Epithelial cell of prostate (primary cell): ENCODE measurements around the gene GOLGA8N.
"Not testable (repeated sequence)": the region's sequence is repeated elsewhere in the genome, so short reads cannot be mapped to it uniquely, and the experiment has no call there.

Source experiments
- DNase-seq: peaks from one replicate; pipeline ENCODE4 v3.0.0-alpha.2; 2011; ENCODE audit warnings: low read depth, low spot score
- H3K27ac ChIP-seq: fragments of 450-650 bp; 2 replicates; pipeline ENCODE4 v1.5.1; 2017; ENCODE audit warnings: mild to moderate bottlenecking

The GOLGA8N gene

DNA sequence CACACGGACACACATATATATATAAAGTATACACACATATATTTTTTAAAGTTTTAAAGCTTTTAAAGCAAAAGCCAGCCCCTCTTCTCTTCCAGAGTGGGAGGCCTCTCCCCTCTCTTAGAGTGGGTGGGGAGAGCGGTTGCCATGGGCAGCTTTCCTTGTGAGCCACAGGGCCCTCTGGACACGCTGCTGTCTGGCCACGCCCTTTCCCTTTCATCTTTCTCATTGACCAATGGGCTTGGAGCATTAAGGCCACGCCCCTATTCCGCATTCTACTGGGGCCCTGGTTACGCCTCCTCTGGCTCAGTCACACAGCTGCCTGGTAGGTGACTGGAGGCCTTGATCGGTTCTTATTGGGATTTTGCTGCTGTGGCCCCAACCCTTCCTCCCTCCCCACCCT, at the start of gene GOLGA8N:
Gene GOLGA8N (plus strand): TSS at position 306 of the 400 bp plus-strand sequence.
- not testable (repeated sequence) for H3K27ac ChIP-seq, DNase-seq

DNA sequence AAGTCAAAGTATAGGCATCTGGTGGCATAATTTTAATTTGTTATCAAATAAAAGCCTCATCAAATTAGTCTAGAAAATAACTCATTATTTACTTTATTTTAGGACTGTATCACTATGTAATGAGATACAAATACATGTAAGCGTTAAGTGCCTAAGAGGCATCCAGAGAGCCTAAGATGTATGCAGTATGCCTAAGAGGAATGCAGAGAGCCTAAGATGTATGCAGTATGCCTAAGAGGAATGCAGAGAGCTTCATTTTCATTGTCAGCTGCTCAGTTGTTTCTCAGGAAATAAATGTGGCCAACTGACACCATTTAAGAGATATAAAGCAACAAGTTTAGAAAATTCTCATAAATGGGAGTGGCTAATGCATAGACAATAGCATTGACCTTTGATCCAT, 49.8 kb upstream of the GOLGA8N start:
- not testable (repeated sequence) for DNase-seq, H3K27ac ChIP-seq

DNA sequence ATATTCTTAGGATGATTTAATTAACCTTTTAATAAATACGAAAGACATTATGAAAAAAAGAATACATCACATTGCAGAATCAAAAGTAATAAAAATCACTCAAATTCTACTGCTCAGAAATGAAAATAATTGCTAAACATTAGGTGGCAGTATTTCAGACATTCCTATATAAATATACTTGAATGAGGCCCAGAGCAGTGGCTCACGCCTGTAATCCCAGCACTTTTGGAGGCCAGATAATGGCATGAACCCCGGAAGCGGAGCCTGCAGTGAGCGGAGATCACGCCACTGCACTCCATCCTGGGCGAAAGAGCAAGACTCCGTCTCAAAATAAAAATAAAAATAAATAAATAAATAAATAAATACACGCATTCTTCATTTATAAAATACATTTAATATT, 48.1 kb upstream of the GOLGA8N start:
- not testable (repeated sequence) for DNase-seq, H3K27ac ChIP-seq

GRCh38 chr15:32554587-32554986, 38.7 kb upstream of the GOLGA8N start:
- not testable (repeated sequence) for DNase-seq, H3K27ac ChIP-seq

DNA sequence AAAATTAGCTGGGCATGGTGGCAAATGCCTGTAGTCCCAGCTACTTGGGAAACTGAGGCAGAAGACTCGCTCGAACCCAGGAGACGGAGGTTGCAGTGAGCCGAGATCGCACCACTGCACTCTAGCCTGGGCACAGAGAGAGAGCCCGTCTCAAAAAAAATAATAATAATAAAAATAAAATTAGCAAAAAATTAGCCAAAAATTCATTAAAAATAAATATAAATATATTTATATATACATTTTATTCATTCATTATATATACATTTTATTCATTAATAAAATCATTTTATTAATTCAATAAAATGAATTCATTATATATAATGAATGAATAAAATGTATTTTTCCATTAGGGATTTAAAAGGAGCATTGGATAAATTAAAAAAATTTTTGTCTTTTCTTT, 31.1 kb upstream of the GOLGA8N start:
- not testable (repeated sequence) for H3K27ac ChIP-seq, DNase-seq

- not testable (repeated sequence) for DNase-seq, H3K27ac ChIP-seq
These were observed 24.3 kb upstream of the GOLGA8N start for GRCh38 chr15:32568988-32569387.

GRCh38 chr15:32578482-32578881, 14.8 kb upstream of the GOLGA8N start:
- H3K27ac ChIP-seq, DNase-seq: not testable (repeated sequence)

GRCh38 chr15:32585844-32586243, 7.4 kb upstream of the GOLGA8N start:
- not testable (repeated sequence) for DNase-seq, H3K27ac ChIP-seq

DNA sequence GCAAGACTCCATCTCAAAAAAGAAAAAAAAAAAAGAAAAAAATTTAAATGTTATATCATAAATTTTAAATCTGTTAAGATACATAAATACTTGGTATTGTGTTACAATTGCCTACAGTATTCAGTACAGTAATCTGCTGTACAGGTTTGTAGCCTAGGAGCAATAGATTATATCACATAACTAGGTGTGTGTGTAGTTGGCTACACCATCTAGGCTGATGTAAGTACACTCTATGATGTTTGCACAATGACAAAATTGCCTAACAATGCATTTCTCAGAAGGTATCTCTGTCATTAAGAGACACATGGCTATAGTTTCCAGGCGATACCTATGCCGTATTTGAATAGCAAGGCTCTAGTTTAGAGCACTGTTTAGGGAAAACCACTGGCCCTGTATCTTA, 16.3 kb downstream of the GOLGA8N start:
- DNase-seq = not testable (repeated sequence)

DNA sequence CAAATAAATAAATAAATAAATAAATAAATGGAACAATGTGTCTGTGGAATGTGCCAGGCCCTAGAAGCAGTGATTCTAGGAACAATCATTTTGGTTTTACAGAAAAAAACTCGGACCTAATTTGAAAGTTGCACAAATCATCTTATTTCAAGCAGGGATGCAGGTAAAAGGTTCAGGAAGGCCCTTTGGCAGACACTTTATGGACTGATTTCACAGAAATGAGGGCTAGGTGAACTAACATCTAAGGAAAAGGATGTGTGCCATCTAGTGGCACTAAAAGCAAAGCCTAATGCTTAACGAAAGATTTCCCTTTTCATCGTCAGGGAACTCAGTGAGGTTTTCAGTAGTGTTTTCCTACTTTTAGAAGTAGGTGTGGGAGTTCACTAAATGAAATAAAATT, 17.5 kb downstream of the GOLGA8N start:
- not testable (repeated sequence) for H3K27ac ChIP-seq, DNase-seq

More for the DNA sequence above, 16.3 kb downstream of the GOLGA8N start:
- not testable (repeated sequence) for H3K27ac ChIP-seq

DNA sequence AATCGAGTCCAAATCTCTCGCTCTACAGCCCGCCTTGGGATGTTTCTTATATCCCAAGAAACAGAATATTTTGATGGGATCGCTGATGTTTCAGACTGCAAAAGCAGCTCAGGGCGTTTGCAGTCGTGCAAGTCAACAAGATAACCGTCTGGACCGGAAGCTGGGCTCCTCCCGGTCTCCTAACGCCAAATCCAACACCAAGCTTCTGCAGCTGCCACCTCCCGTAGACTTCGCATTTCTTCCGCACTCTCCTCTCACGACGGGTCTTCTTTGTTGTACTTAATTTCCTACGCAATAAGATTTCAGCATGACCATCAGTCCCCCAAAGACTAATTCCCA, 21.4 kb downstream of the GOLGA8N start:
- DNase-seq = not testable (repeated sequence)
- H3K27ac ChIP-seq = peak overlapping the region; percentile 51

- DNase-seq = peak; percentile 39
- H3K27ac ChIP-seq = peak within 1 kb of the TSS; percentile 51
These were observed 22.0 kb downstream of the GOLGA8N start, which contains the start of gene ARHGAP11A for GRCh38 chr15:32615051-32615870. ARHGAP11A (plus strand) TSS chr15:32615504; CDS start chr15:32616212, 708 bp downstream.

DNA sequence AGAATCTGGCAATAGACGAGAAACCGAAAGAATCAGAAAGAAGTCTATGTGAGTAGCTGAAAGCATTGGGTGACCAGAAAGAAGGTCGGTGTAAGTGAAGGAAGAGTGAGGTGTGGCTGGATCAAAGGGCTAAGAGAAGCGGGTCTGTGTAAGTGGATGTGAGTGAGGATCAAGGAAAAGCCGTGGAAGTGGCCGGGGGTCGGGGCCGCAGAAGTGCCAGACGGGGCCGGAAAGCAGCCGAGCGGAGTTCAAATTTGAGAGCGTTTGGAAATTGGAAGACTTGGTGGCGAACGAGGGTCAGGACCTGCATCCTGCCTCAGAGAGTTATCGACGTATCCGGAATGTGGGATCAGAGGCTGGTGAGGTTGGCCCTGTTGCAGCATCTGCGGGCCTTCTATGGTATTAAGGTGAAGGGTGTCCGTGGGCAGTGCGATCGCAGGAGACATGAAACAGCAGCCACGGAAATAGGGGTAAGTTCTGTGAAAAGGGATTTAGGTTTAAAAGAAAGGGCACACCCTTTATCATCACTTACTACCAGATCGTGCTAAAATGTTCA, 22.7 kb downstream of the GOLGA8N start:
- not testable (repeated sequence) for DNase-seq
- peak overlapping the region; percentile 51 for H3K27ac ChIP-seq

DNA sequence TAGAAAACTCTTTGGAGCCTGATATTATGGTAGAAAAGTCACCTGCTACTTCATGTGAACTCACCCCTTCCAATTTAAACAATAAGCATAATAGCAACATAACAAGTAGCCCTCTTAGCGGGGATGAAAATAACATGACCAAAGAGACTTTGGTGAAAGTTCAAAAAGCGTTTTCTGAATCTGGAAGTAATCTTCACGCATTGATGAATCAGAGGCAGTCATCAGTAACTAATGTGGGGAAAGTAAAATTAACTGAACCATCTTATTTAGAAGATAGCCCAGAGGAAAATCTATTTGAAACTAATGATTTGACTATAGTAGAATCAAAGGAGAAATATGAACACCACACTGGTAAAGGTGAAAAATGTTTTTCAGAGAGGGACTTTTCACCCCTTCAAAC, 43.2 kb downstream of the GOLGA8N start:
- H3K27ac ChIP-seq = no peak overlapping the region
- DNase-seq = no peak

- no peak for DNase-seq
- no peak overlapping the region for H3K27ac ChIP-seq
These were observed 43.8 kb downstream of the GOLGA8N start for GRCh38 chr15:32636908-32637567.

- DNase-seq = no peak
- peak overlapping the region; percentile 11 for H3K27ac ChIP-seq
These were observed 44.4 kb downstream of the GOLGA8N start for GRCh38 chr15:32637704-32638103.

DNA sequence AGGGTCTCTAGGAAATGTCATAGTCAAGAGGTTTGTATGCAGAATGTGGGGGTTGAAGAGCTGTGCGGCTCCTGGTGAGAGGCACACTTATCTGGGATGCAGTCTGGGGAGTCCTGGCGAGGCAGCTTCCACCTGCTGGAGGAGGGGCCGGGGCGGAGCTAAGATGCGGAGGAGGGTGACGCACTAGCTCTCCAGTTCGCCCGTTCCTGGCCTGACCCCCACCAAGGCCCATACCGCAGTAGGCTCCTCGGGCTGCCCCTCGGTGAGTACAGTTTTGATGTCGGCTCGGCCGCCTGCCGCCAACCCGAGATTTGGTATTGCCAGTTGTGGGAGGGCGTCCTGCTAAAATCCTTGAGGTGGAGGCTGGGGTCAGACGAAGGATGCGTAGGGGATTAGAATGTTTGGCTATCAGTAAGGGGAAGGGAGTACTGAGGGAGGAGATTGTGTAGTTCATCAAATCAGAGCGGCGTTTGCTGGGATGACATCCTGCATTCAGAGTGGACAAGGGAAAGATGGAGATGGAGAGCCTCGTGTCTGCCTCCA, 48.3 kb downstream of the GOLGA8N start, which contains the start of gene SCG5:
Gene SCG5 (plus strand): TSS at position 194 of the 543 bp plus-strand sequence. CDS start 1,883 bp downstream, outside the sequence.
- no peak for DNase-seq
- no peak within 1 kb of the TSS for H3K27ac ChIP-seq

GRCh38 chr15:32642667-32643435, 49.6 kb downstream of the GOLGA8N start:
- no peak overlapping the region for H3K27ac ChIP-seq
- no peak for DNase-seq

- H3K27ac ChIP-seq = peak overlapping the region; percentile 49
- peak; percentile 36 for DNase-seq
These were observed 50.7 kb downstream of the GOLGA8N start for GRCh38 chr15:32643907-32644445.

DNA sequence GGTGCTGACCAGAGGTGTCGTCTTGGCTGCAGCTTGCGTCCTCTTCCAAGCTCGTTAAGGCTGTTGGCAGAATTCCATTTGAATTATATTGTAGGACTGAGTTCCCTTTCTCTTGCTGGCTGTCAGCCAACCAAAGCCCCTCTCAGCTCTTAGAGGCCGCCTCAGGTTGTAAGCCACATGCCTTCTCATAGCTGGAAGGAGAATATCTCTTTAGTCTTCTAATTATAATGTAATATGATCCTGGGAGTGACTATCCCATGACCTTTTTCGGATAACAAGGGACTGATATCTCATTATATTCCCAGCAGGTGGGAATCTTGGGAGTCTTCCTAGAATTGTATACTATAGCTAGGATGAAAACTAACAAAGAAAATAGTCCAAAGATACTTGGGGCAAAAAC, 53.0 kb downstream of the GOLGA8N start:
- no peak overlapping the region for H3K27ac ChIP-seq
- DNase-seq = no peak
